Dendritic cell treated with granulocyte-macrophage colony-stimulating factor and Interleukin-4, amounts not matched to agents 40 ng/mL and 50 ng/mL, for 4 days (primary cell): ENCODE data around the gene VSIR.

Experiments used
- H3K27ac Mint-ChIP-seq: one replicate; pipeline ENCODE4 v1.8.0; 2022; ENCODE audit warnings: mild to moderate bottlenecking, mixed read lengths
- H3K27me3 Mint-ChIP-seq: one replicate; pipeline ENCODE4 v1.8.0; 2022; ENCODE audit warnings: mild to moderate bottlenecking, mixed read lengths
- H3K36me3 Mint-ChIP-seq: one replicate; pipeline ENCODE4 v1.8.0; 2022; ENCODE audit warnings: low read depth, mixed read lengths
- H3K4me1 Mint-ChIP-seq: one replicate; pipeline ENCODE4 v1.8.0; 2022; ENCODE audit warnings: low read depth, mixed read lengths
- H3K4me3 Mint-ChIP-seq: one replicate; pipeline ENCODE4 v1.8.0; 2022; ENCODE audit warnings: mild to moderate bottlenecking, moderate library complexity, mixed read lengths
- H3K9me3 Mint-ChIP-seq: one replicate; pipeline ENCODE4 v1.8.0; 2022; ENCODE audit warnings: mixed read lengths
- intact Hi-C: fragments of 100-400 bp; cut with micrococcal nuclease; formaldehyde crosslinking; loops from one replicate; pipeline ENCODE4 v1.15.0; 2022

VSIR gene

DNA sequence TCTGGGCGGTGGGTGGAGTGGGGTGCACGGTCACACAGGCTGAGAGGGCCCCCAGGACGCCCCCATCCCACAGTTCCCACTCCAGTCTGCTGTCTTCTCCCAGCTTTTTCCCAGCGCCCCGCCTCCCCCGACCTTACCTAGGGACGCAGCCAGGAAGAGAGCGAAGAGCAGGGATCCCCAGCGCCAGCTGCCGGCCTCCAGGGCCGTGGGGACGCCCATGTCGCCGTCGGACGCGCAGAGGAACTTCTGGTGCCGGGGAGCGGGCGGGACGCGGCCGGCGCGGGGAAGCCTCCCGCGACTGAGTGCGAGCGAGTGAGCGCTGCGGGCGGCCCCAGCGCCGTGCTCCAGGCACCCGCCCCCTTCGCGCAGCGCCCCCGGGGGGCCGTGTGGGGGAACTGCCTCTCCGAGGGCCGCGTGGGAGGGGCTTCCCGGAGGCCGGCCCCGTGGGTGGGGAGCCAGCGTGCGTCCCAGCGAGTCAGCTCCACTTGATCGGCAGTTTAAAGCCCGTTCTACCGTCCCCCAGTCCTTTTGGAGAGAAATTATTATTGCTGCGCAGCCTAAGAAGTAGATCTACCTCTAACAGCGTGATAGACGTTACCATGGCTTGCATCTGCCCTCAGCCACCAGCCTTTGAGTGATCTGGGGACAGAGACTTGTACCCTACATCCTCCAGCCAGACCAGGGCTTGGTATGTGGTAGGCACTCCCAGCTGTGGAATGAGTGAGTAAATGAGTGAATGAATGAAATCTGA lies at the start of gene VSIR:
VSIR (minus strand) TSS at position 300 of the 751 bp plus-strand sequence; CDS start at position 219, 81 bp downstream.
- H3K36me3 Mint-ChIP-seq = peaks cover 44% of the 10 kb centered on the region
- intact Hi-C loops = loop anchor here (1.0 to 5.0 kb wide), 3 partner anchors 17 to 45 kb away; no protein-coding TSS in a partner anchor
- H3K27me3 Mint-ChIP-seq = no peaks in the 10 kb centered on the region
- H3K4me1 Mint-ChIP-seq = peaks cover 80% of the 10 kb centered on the region
- peak within 1 kb of the TSS; percentile 76 for H3K27ac Mint-ChIP-seq
- peak within 1 kb of the TSS; percentile 80 for H3K4me3 Mint-ChIP-seq
- no peaks in the 10 kb centered on the region for H3K9me3 Mint-ChIP-seq

DNA sequence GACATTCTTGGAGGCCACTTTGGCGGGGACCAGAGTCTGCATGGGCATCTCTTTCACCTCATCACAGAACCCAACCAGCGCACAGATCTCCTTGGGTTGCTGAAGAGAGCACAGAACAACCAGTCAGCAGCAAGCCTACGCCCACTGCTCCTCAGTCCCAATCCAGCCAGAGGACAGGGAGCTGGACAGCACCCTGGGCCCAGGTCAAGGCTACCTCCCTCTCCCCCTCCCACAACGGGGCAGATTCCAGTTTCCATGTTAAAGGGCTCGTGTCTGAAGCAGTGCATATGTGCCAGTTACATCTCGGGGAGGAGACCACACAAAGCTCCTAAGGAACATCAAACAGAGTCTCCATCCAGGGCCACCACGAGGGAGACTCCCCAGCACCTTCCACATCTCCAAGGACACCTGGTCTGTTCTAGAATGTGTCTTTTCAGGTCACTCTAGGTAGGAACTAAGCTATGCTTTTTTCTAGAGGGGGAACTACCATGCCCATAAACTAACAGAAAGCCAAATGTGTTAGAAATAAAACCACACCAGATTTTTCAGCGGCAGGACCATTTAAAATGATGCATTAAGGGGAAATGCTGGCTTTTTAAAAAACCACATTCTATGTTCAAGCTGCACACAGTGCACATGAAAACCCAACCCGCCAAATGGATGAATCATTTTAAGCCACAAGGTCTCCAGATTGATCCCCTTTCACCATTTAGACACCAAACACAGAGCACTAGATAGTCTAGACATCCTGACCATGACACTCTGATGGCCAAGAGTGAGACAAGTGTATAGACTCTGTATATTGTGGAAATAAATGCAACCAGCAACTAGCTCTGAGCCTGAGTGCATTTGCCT lies 48.8 kb upstream of the VSIR start:
- peaks cover 100% of the 10 kb centered on the region for H3K36me3 Mint-ChIP-seq
- intact Hi-C loops = no loop called here
- H3K27me3 Mint-ChIP-seq = no peaks in the 10 kb centered on the region
- no peak overlapping the region for H3K4me3 Mint-ChIP-seq
- H3K27ac Mint-ChIP-seq = peak overlapping the region; percentile 51
- peaks cover 96% of the 10 kb centered on the region for H3K4me1 Mint-ChIP-seq
- no peaks in the 10 kb centered on the region for H3K9me3 Mint-ChIP-seq

DNA sequence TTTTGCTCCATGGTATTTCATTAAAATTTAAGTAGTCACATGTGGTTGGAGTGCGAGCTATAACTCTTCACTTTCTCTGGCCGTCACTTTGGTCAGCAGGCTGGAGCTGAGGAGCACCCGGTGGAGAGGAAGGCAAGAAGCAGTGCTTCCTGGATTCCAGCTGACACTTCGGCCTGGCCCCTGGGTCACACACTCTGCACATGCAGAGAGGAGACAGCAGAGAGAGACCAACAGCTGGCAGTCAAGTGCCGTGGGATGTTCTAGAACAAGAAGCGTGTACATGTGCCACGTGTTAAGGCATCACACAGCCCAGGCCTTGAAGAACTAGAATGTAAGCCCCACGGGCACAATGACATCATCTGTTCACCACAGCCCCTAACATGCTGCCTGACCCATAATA lies 47.6 kb upstream of the VSIR start:
- Mint-ChIP-seq H3K36me3 (peaks cover 100% of the 10 kb centered on the region), H3K27me3 (no peaks in the 10 kb centered on the region), H3K9me3 (no peaks in the 10 kb centered on the region), H3K4me3 (no peak overlapping the region), H3K27ac (no peak overlapping the region), H3K4me1 (peaks cover 97% of the 10 kb centered on the region)
- intact Hi-C loops = no loop called here

DNA sequence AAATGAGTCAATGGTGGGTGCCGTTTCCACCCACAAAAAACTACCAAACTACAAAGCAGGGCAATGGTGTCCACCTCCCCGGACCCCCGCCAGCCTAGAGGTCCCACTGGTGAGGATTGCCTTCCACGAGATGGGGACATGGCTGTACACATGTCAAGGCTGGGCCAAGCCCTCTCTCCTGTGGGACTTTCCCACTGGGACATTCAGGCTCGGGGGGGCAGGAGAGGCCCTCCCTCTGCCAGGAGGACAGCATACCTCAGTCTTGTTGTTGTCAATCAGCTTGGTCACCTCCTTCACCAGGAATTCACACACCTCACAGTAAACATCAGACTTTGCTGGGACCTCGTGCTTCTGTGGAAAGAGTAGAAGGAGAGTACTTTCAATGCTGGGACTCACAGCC lies 46.7 kb upstream of the VSIR start:
- Mint-ChIP-seq H3K36me3 (peaks cover 100% of the 10 kb centered on the region), H3K27ac (peak overlapping the region; percentile 79), H3K27me3 (no peaks in the 10 kb centered on the region), H3K4me3 (no peak overlapping the region), H3K9me3 (no peaks in the 10 kb centered on the region), H3K4me1 (peaks cover 97% of the 10 kb centered on the region)
- intact Hi-C loops = loop anchor here (10.0 kb wide), 1 partner anchor 505 kb away; the partner anchor contains the start of gene SLC29A3

DNA sequence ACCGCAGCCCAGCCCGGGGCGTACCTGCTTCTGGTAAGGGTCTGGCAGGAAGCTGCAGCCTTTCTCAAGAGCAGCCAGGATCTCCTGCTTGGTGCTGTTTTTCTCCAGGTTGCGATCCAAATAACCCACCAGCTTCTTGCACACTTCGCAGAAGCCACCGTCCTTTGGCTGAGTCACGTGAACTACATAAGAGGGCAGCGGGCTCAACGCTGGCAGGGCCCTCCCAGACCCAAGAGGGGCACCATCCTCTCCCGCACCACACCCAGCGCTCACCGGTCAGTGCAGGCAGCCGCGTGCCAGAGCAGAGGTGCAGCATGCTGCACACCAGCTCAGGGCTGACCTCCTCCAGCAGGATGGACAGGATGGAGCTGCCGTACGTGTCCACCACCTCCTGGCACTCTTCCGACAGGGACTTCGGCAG lies 46.1 kb upstream of the VSIR start:
- H3K27ac Mint-ChIP-seq = peak overlapping the region; percentile 79
- no peak overlapping the region for H3K4me3 Mint-ChIP-seq
- H3K27me3 Mint-ChIP-seq = no peaks in the 10 kb centered on the region
- peaks cover 99% of the 10 kb centered on the region for H3K4me1 Mint-ChIP-seq
- no peaks in the 10 kb centered on the region for H3K9me3 Mint-ChIP-seq
- intact Hi-C loops = loop anchor here (10.0 kb wide), 1 partner anchor 505 kb away; the partner anchor contains the start of gene SLC29A3
- peaks cover 100% of the 10 kb centered on the region for H3K36me3 Mint-ChIP-seq

DNA sequence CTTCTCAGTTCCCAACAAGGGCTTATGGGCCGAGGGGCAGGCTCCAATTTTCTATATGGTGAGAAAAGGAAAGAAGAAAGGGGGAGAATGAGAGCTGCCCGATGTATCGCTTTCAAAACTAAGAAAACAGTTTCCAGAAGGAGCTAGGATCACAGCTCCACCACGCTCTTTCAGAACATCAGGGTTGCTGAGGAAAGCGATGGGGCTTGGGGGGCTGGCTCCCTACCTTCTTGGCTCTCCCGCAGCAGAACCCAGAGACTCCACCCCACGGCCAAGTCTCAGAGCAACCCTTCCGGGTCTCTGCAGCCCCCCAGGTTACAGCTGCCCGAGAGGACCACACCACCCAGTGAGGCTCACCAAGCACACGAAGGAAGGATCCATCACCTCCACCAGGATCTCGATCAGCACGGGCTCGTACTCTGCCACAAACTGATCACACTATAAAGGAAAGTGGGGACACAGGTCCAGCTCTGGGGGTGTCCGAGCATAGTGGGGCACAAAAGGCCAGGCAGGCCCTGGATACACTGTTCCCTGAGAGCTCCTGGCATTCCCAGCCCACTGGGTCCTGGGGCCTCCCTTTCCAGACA lies 45.4 kb upstream of the VSIR start:
- H3K4me3 Mint-ChIP-seq = peak overlapping the region; percentile 23
- H3K27me3 Mint-ChIP-seq = no peaks in the 10 kb centered on the region
- H3K4me1 Mint-ChIP-seq = peaks cover 95% of the 10 kb centered on the region
- H3K9me3 Mint-ChIP-seq = no peaks in the 10 kb centered on the region
- intact Hi-C loops = loop anchor here (10.0 kb wide), 1 partner anchor 504 kb away; the partner anchor contains the start of gene SLC29A3
- peaks cover 100% of the 10 kb centered on the region for H3K36me3 Mint-ChIP-seq
- H3K27ac Mint-ChIP-seq = peak overlapping the region; percentile 79

DNA sequence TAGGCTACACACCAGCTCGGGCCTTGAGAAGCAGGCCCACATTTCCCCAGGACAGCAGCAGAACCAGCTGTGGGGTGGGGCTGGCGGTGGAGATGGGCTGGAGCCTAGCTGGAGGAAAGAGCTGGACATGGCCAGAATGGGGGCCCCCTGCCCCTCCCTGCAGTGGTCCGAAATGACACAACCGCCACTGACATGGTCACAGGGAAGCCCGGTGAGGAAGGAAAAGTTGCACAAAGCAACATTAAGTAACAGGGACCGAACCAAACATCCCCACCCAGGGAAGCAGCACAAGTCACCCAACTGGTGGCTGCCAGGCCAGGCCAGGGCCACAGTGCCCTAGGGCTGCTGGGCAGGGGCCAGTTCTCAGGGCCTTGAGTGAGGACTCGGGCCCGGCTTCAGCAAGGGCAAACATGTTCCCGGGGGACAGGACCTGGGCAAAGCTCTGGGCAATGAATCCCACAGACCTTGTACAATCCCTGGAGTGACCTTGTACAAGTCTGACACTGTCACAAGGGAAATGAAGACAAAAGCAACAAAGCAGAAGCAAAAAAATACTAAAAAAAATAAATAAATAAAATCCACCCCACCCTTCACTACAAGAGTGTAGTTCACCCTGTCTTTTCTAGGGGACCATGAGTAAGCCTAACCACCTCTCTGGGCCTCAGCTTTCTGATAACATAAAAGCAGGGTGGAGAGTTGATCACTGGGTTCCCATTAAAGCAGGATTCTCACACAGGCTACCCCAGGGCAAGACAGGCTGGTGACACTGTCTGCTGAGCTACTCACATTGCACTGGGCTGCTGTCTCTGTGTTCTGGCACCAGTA lies 44.7 kb upstream of the VSIR start:
- peak overlapping the region; percentile 79 for H3K27ac Mint-ChIP-seq
- no peaks in the 10 kb centered on the region for H3K27me3 Mint-ChIP-seq
- intact Hi-C loops = loop anchor here (10.0 kb wide), 1 partner anchor 503 kb away; the partner anchor contains the start of gene SLC29A3
- H3K4me1 Mint-ChIP-seq = peaks cover 88% of the 10 kb centered on the region
- H3K4me3 Mint-ChIP-seq = peak overlapping the region; percentile 24
- peaks cover 100% of the 10 kb centered on the region for H3K36me3 Mint-ChIP-seq
- H3K9me3 Mint-ChIP-seq = no peaks in the 10 kb centered on the region

DNA sequence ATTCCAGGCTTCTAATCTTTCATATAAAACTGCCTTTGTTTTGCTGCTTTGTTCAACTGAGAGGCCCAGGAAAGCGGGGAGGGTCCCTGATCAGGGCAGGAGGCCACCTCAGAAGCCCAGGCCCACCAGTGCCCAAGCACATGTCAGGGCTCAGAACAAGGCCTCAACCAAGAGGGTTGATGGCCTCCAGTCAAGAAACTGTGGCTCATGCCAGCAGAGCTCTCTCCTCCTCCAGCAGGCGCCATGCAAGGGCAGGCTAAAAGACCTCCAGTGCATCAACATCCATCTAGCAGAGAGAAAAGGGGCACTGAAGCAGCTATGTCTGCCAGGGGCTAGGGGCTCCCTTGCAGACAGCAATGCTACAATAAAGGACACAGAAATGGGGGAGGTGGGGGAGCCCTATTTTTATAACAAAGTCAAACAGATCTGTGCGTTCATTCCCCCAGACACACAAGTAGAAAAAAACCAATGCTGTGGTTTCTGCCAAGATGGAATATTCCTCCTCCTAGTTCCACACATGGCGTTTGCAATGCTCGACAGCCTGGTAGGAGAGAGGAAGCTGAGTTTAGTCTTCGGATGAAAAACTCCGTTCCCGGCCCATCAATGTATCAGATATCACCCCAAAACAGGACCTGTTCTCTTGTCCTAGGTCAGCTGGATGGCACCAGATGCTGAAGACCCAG lies 43.8 kb upstream of the VSIR start:
- Mint-ChIP-seq H3K36me3 (peaks cover 90% of the 10 kb centered on the region), H3K27ac (peak overlapping the region; percentile 79)

DNA sequence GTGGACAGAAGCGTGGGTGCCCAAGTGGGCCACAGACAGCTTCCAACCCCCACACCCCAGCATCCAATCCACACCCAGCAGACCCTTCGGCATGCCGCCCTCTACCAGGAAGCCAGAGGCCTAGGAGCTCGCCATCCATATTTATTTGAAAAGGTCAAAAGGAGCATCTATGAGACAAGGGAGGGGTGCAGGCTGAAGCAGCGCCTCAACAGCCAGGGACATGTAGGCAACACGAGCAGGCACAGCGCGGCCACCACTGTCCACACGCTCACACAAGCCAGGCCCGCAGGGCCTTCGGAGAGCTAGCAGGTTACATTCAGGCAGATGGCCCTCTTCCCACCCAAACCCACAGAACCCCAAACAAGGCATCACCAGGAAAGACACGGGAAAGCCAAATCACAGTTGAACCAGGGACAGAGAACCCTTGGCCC lies 43.1 kb upstream of the VSIR start:
- no peaks in the 10 kb centered on the region for H3K9me3 Mint-ChIP-seq
- H3K36me3 Mint-ChIP-seq = peaks cover 89% of the 10 kb centered on the region
- H3K4me3 Mint-ChIP-seq = no peak overlapping the region
- H3K4me1 Mint-ChIP-seq = peaks cover 73% of the 10 kb centered on the region
- H3K27me3 Mint-ChIP-seq = no peaks in the 10 kb centered on the region
- H3K27ac Mint-ChIP-seq = no peak overlapping the region
- intact Hi-C loops = loop anchor here (10.0 kb wide), 1 partner anchor 502 kb away; the partner anchor contains the start of gene SLC29A3

More for the DNA sequence above, 43.8 kb upstream of the VSIR start:
- peaks cover 79% of the 10 kb centered on the region for H3K4me1 Mint-ChIP-seq
- intact Hi-C loops = loop anchor here (10.0 kb wide), 1 partner anchor 502 kb away; the partner anchor contains the start of gene SLC29A3
- H3K9me3 Mint-ChIP-seq = no peaks in the 10 kb centered on the region
- no peaks in the 10 kb centered on the region for H3K27me3 Mint-ChIP-seq
- no peak overlapping the region for H3K4me3 Mint-ChIP-seq

DNA sequence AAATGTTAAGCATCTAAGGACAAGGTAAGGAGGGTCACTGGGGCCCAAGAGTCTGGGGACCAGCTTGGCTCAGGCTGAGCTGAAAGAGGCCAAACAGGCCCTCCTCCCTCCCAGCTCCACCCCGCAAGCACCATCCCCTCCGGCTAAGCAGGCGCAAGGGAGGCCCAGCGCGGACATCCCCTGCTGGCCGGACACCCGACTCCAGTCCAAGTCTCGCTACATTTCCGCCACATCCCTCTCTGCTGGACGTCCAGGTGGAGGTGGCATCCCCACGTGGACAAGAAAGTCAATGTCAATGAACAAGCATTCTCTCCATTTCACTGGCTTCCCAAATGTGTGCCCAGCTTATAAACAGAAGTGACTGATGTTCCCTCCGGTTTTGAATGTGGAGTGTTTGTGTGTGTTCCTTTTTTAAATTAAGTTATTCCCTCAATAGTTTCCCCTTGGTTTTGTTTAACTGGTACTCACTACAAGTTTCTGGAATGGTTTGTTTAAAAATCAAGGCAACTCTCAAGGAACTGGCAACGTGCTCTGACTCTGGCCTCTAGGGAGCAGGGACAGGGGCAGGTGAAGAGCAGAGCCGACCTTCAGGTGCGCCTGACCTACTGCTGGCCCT lies 42.3 kb upstream of the VSIR start:
- Mint-ChIP-seq H3K36me3 (peaks cover 89% of the 10 kb centered on the region), H3K4me1 (peaks cover 65% of the 10 kb centered on the region), H3K4me3 (no peak overlapping the region), H3K27ac (peak overlapping the region; percentile 5), H3K9me3 (no peaks in the 10 kb centered on the region), H3K27me3 (no peaks in the 10 kb centered on the region)
- intact Hi-C loops = loop anchor here (10.0 kb wide), 1 partner anchor 501 kb away; the partner anchor contains the start of gene SLC29A3

DNA sequence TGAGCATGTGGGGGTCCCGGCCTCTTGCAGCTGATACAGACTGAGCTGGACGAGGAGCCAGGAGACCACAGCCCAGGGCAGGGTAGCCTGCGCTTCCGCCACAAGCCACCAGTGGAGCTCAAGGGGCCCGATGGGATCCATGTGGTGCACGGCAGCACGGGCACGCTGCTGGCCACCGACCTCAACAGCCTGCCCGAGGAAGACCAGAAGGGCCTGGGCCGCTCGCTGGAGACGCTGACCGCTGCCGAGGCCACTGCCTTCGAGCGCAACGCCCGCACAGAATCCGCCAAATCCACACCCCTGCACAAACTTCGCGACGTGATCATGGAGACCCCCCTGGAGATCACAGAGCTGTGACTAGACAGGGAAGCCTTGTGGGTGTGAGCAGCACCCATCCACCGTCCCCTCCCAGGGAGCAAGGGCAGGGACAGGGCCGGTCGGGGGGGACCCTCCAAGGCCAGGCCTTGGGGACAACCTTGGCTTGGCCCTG lies 41.6 kb upstream of the VSIR start:
- H3K4me3 Mint-ChIP-seq = no peak overlapping the region
- H3K27me3 Mint-ChIP-seq = no peaks in the 10 kb centered on the region
- no peaks in the 10 kb centered on the region for H3K9me3 Mint-ChIP-seq
- H3K27ac Mint-ChIP-seq = peak overlapping the region; percentile 5
- peaks cover 58% of the 10 kb centered on the region for H3K4me1 Mint-ChIP-seq
- intact Hi-C loops = loop anchor here (5.0 to 10.0 kb wide), 2 partner anchors 43 to 500 kb away; partner anchors contain the start of genes SLC29A3 and VSIR
- peaks cover 89% of the 10 kb centered on the region for H3K36me3 Mint-ChIP-seq
